ENCODE measurements around the gene KIF1B. TPM values are rescaled to one million over a fixed set of nuclear protein-coding genes. Genes with fewer than 3 reads are reported as not detected.
A peak's percentile ranks its signal among the peaks of the same experiment; 100 is the strongest.

The KIF1B gene
- total and polyA plus RNA-seq, 2 donors (not counting 1 experiment from before 2014, with no cell fraction given), result 3.5 to 16.4 TPM

- Mint-ChIP-seq H3K4me3 (no peak overlapping the region), H3K27ac (no peak overlapping the region)
- no peak for ATAC-seq (ENCODE audit: low read depth)
These were observed 190.9 kb downstream of the KIF1B start for GRCh38 chr1:10401281-10401680.

More at GRCh38 chr1:10401281-10401680, 190.9 kb downstream of the KIF1B start:
- Histone ChIP-seq H3K4me3 (ENCODE audit: control extremely low read depth in 1 of 5, extremely low read depth in 1 of 5, insufficient read depth in 1 of 5, low read depth in 2 of 5, low read length in 4 of 5) (peak overlapping the region in 1 of 5 experiments; percentile 1), H3K79me2 (ENCODE audit: control insufficient read depth, insufficient read depth, low read length) (peaks cover 11% of the 10 kb centered on the region), H3K27ac (ENCODE audit: low read length in 2 of 2) (no peak overlapping the region), H3K36me3 (replicated peaks in 1 of 2; ENCODE audit: control extremely low read depth in 1 of 2, control insufficient read depth in 1 of 2, extremely low read depth in 1 of 2, insufficient read depth in 2 of 2, low read length in 1 of 2) (peaks cover 2 to 23% of the 10 kb centered on the region in 2 experiments), H3K9ac (ENCODE audit: low read length) (no peak overlapping the region), H2AFZ (ENCODE audit: insufficient read depth, low read depth, low read length, poor library complexity, severe bottlenecking) (no peak overlapping the region), H3K27me3 (replicated peaks in 1 of 4; ENCODE audit: control extremely low read depth in 1 of 4, control insufficient read depth in 3 of 4, insufficient read depth in 4 of 4, low read length in 3 of 4) (no peaks in the 10 kb centered on the region), H4K20me1 (ENCODE audit: control insufficient read depth, insufficient read depth, low read length, poor library complexity, severe bottlenecking) (peaks cover 4% of the 10 kb centered on the region), H3K4me2 (replicated peaks; ENCODE audit: low read depth, low read length, poor library complexity, severe bottlenecking) (no peak overlapping the region), H3K4me1 (ENCODE audit: control insufficient read depth in 2 of 2, insufficient read depth in 2 of 2, low read length in 2 of 2) (peaks cover 9 to 17% of the 10 kb centered on the region in 2 donors), H3K9me3 (ENCODE audit: control extremely low read depth in 1 of 3, control insufficient read depth in 2 of 3, insufficient read depth in 1 of 3, low read length in 2 of 3) (no peaks in the 10 kb centered on the region)
- H3K9me3 Mint-ChIP-seq (ENCODE audit: insufficient read depth), result no peaks in the 10 kb centered on the region
- peaks cover 22% of the 10 kb centered on the region for H3K4me1 Mint-ChIP-seq
- ChIA-PET CTCF (interaction anchor here (0.6 to 3.1 kb wide), 3 partner anchors 8 to 29 kb away, joined by 3 to 18 read pairs (median 4); partner anchors contain the start of gene CENPS), POLR2A (no interaction called here)
- TF ChIP-seq CTCF (IDR thresholded peaks at IDR 0.05), result no peak
- no peak for TF ChIP-seq EZH2 (IDR thresholded peaks at IDR 0.05; ENCODE audit: borderline replicate concordance, insufficient read depth, low read depth, low read length, poor library complexity, severe bottlenecking)
- WGBS (ENCODE audit: insufficient coverage), result 83% methylated on average over 1 of the region's 1 CpG
- no peak for DNase-seq
- H3K27me3 Mint-ChIP-seq, result no peaks in the 10 kb centered on the region
- intact Hi-C loops (cut with micrococcal nuclease), result no loop called here

Data from B cell (primary cell).